SK-N-SH treated with all-trans-retinoic acid at 6 μM for 48 hours (cell line): Measurements from ENCODE around the gene DLG5.

Source experiments
- CSDC2 ChIP-seq: fragments of 250-450 bp; sonication (Bioruptor Pico); IDR thresholded peaks from 2 replicates; pipeline ENCODE4 v1.5.0; 2020; ENCODE audit warnings: mild to moderate bottlenecking, moderate library complexity
- ZFP3 ChIP-seq: fragments of 250-450 bp; sonication (Bioruptor Pico); IDR thresholded peaks from 2 replicates; pipeline ENCODE4 v1.5.0; 2020; ENCODE audit warnings: mild to moderate bottlenecking, moderate library complexity
- ZNF70 ChIP-seq: fragments of 450-650 bp; formaldehyde crosslinking; IDR thresholded peaks from 2 replicates; pipeline ENCODE4 v1.5.0; 2020; ENCODE audit warnings: mild to moderate bottlenecking, moderate library complexity
- TF ChIP-seq, protein P1 (sequence below): fragments of 250-450 bp; sonication (Bioruptor Pico); IDR thresholded peaks from 2 replicates; pipeline ENCODE4 v1.8.0; 2020; ENCODE audit warnings: mild to moderate bottlenecking, moderate library complexity, borderline replicate concordance
- TF ChIP-seq, protein P2 (sequence below): fragments of 250-450 bp; sonication (Bioruptor Pico); IDR thresholded peaks from 2 replicates; pipeline ENCODE4 v1.5.1; 2020; ENCODE audit warnings: low read depth, mild to moderate bottlenecking, moderate library complexity

GRCh38 chr10:77770081-77770867 lies 156.3 kb downstream of the DLG5 start:
- TF ChIP-seq, protein P1, sequence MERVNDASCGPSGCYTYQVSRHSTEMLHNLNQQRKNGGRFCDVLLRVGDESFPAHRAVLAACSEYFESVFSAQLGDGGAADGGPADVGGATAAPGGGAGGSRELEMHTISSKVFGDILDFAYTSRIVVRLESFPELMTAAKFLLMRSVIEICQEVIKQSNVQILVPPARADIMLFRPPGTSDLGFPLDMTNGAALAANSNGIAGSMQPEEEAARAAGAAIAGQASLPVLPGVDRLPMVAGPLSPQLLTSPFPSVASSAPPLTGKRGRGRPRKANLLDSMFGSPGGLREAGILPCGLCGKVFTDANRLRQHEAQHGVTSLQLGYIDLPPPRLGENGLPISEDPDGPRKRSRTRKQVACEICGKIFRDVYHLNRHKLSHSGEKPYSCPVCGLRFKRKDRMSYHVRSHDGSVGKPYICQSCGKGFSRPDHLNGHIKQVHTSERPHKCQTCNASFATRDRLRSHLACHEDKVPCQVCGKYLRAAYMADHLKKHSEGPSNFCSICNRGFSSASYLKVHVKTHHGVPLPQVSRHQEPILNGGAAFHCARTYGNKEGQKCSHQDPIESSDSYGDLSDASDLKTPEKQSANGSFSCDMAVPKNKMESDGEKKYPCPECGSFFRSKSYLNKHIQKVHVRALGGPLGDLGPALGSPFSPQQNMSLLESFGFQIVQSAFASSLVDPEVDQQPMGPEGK (CRISPR knock-in tag) = no peak
- TF ChIP-seq ZNF70 (CRISPR knock-in tag) (no peak), ZFP3 (no peak), CSDC2 (CRISPR knock-in tag) (no peak)
- TF ChIP-seq, protein P2, sequence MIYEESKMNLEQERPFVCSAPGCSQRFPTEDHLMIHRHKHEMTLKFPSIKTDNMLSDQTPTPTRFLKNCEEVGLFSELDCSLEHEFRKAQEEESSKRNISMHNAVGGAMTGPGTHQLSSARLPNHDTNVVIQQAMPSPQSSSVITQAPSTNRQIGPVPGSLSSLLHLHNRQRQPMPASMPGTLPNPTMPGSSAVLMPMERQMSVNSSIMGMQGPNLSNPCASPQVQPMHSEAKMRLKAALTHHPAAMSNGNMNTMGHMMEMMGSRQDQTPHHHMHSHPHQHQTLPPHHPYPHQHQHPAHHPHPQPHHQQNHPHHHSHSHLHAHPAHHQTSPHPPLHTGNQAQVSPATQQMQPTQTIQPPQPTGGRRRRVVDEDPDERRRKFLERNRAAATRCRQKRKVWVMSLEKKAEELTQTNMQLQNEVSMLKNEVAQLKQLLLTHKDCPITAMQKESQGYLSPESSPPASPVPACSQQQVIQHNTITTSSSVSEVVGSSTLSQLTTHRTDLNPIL (CRISPR knock-in tag) = no peak
